ENCODE results near the gene AQP7.
"Not testable (repeated sequence)": the region's sequence is repeated elsewhere in the genome, so short reads cannot be mapped to it uniquely, and the experiment has no call there.

AQP7 gene

GRCh38 chr9:33431420-33431819 lies 29.1 kb upstream of the AQP7 start:
- DNase-seq: no peak

DNA sequence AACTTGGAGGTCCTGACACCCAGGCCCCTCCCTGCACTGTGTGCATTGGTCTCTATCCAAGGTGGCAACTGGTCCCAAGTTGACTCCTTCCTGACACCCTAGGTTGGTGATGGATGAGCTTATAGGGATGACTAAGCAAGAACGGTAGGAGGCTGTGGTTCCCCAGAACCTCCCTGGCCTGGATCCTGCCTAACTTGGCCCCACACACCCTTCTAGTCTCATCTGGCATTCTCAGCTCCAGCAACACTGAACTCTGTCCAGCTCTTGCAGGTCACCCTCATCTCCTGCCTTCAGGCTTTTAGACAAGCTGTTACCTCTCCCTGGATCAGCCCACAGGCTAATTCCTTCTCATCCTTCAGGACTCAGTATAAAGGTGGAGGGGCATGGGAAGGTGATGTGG lies 28.6 kb upstream of the AQP7 start:
- no peak for DNase-seq

DNA sequence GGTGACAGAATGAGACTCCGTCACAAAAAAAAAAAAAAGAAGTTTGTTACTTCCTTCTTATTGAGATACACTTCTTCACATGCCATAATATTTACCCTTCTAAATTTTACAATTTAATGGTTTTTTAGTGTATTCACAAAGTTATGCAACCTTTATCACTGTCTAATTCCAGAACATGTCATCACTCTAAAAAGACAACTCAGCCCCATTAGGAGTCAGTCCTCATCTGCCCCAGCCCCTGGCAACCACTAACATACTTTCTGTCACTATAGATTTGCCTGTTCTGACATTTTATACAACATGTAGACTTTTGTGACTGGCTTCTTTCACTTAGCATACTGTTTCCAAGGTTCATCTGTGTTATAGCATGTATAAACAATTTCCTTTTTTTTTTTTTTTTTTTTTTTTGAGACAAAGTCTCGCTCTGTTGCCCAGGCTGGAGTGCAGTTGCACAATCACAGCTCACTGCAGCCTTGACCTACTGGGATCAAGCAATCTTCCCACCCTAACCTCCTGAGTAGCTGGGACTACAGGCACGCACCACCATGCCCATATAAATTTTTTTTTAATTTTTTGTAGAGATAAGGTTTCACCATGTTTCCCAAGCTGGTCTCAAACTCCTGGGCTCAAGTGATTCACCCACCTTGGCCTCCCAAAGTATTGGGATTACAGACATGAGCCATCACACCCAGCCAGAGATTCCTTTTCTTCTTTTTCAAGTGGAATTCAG lies 27.1 kb upstream of the AQP7 start:
- DNase-seq: no peak

- DNase-seq: no peak
Measured at GRCh38 chr9:33426843-33427293, 24.5 kb upstream of the AQP7 start.

- no peak for DNase-seq
Measured at GRCh38 chr9:33425128-33425533, 22.8 kb upstream of the AQP7 start.

- DNase-seq: not testable (repeated sequence)
Measured at GRCh38 chr9:33424492-33424891, 22.1 kb upstream of the AQP7 start.

DNA sequence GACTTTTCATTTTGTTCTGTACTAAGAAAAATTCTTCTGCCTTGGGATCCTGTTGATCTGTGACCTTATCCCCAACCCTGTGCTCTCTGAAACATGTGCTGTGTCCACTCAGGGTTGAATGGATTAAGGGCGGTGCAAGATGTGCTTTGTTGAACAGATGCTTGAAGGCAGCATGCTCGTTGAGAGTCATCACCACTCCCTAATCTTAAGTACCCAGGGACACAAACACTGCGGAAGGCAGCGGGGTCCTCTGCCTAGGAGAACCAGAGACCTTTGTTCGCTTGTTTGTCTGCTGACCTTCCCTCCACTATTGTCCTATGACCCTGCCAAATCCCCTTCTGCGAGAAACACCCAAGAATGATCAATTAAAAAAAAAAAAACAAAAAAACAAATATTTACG lies 21.7 kb upstream of the AQP7 start:
- not testable (repeated sequence) for DNase-seq

- DNase-seq: no peak
Measured at GRCh38 chr9:33419708-33420303, 17.4 kb upstream of the AQP7 start.

DNA sequence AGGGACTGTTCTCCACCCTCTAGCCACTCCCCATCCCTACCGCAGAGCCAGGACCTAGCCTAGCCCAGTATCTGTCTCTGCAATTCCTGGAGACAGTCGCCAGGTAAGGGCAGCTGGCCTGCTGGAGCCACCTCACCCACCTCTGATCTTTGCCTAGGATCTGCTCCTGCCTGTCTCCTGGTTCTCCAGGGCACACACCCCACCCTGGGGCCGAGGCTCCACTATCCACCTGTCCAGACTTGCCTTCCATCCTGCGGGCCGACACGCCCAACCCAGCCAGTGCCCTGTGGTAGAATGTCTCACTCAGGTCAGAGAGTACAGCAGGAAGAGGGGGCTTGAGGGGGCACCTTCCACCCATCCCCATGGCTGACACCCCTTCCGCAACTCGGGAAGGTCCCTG lies 15.7 kb upstream of the AQP7 start:
- no peak for DNase-seq

DNA sequence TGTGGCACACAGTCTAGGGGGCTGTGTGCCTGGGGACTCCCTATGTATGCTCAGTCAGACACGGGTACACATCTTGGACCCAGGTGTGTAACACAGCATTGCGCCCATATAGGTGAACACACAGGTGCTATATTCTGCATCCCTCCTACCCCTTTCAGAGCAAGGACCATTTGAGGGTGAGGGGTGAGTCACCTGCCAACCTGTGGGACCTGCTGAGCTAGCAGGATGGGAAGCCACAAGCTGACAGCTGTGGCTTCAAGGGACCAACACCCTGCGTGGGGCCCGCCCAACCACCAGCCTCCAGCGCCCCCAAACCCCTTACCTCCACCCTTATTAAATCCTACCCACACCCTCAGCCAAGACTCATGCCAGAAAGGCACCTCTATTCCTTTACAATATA lies 14.6 kb upstream of the AQP7 start:
- no peak for DNase-seq

GRCh38 chr9:33415501-33416038 lies 13.2 kb upstream of the AQP7 start:
- DNase-seq: no peak

GRCh38 chr9:33414889-33415500 lies 12.6 kb upstream of the AQP7 start:
- no peak for DNase-seq

DNA sequence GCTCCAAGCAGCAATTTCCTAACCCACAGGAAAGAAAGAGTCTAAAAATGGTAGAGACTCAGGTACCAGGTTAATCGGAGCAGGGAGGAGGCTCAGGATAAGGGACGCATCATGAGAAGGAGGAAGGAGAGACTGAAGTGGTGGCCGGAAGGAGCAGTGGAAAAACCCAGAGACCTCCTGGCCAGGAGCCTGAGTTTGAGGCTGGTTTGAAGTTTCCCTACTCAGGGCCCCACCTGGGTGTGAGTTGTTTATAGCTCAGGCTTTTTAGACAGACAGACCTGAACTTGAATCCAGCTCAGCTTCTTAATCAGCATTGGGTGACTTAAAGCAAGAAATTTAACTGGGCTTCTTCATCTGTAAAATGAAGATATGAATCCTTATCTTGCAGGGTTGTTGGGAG lies 11.9 kb upstream of the AQP7 start:
- no peak for DNase-seq

DNA sequence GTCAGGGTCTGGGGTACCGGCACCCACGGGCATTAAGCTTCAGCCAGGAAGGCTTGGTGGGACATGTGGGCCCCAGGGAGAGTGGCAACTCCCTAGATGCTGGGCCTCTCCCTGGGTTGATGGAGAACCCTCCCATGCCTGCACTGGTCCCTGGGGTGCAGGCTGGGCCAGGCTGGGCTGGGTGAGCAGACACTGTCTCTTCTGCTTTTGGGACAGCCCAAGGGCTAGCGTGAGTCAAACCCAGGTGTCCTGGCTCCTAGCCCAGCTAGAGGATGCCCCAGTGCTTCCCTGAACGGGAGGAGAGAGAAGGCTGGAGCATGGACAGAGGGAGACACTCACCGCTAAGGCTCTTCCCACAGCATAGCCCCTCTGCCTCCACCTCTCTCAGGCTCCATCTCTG lies 5.7 kb upstream of the AQP7 start:
- DNase-seq: no peak

- no peak for DNase-seq
Measured at GRCh38 chr9:33407061-33407460, 4.7 kb upstream of the AQP7 start.

- DNase-seq: no peak
Measured at GRCh38 chr9:33404788-33405362, 2.5 kb upstream of the AQP7 start.

- no peak for DNase-seq
Measured at GRCh38 chr9:33403941-33404787, 1.8 kb upstream of the AQP7 start.

DNA sequence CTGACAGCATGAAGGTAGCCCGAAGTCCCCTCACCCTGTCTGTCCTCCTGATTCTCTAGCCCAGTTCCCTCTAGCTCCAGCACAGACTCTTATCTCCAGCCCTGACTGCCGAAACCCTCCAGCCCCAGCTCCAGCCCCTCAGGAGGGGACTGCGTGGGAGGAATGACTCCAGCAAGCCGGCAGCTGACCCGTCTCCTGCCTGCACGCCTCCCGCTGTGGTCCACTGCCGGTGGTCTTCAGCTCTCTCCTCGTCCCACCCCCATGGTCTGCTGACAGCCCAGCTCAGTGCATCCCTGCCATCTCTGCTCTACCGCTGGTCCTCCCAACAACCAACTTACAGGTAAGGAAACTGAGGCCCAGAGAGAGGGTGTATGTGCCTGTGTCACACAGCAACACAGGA lies 559 bp downstream of the AQP7 start:
- DNase-seq: not testable (repeated sequence)

DNA sequence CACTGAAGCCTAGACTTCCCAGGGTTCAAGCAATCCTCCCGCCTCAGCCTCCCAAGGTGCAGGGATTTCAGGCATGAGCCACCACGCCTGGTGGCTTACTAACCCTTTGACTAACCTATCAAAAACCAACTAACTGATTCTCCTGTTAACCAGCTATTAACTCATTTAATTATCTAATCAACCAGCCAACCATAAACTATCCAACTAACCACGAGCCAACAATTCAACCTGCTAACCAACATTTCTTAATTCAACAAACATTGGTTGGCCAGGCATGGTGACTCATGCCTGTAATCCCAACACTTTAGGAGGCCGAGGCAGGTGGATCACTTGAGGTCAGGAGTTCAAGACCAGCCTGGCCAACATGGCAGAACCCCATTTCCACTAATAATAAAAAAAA lies 3.3 kb downstream of the AQP7 start:
- DNase-seq: not testable (repeated sequence)

GRCh38 chr9:33397801-33398200 lies 4.6 kb downstream of the AQP7 start:
- not testable (repeated sequence) for DNase-seq

DNA sequence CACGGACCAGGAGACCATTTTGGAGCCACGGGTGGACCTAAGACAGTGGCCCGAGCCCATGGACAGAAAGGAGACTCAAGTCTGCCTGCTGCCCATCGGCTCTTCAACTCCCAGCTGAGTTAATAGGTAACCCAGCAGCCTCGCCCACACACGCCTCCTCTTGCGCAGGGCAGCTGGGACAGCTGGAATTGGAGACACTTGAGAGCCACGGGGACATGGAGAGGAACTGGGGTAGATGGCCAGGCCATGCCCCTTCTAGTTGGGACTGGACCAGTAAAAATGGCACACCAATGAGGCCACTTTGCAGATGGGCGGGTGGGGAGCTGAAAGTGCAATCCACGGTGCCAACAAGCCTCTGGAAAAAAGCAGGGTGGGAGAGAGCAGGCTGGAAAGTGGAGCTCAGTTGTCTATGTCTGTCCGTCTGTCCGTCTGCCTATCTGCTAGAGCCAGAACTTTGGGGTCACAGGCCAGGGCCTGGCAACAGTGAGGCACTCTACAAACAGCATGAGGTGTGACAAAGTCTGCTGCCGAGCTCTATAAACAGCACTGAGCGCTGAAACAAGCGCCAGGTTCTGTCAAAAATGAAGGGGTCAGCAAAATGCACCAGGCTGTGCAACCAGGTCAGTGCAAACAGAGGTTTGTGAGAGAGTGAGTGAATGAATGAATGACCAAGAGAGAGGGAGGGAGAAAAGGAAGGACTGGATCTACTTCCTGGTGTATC lies 7.0 kb downstream of the AQP7 start:
- not testable (repeated sequence) for DNase-seq

GRCh38 chr9:33393986-33394385 lies 8.4 kb downstream of the AQP7 start:
- DNase-seq: not testable (repeated sequence)

Data from DMS 273 treated with DMSO at 0.1 percent for 48 hours (cell line).